GM10248 (cell line): ENCODE results near the gene ATF7.

ENCODE experiments used
- CTCF ChIA-PET: fragments of 300-600 bp; sonication (Branson Sonifier 250); formaldehyde crosslinking; extraction: SDS; loops from one replicate; lab custom pipeline; 2021; ENCODE audit warnings: antibody characterized with exemption; lab: Yijun Ruan, JAX
- POLR2A ChIA-PET: fragments of 350-650 bp; sonication (Branson Sonifier 250); formaldehyde crosslinking; extraction: SDS; loops from one replicate; lab custom pipeline; 2020; ENCODE audit warnings: antibody characterized with exemption; lab: Yijun Ruan, JAX
- DNase-seq: peaks from one replicate; pipeline ENCODE4 v3.0.0; 2012; ENCODE audit errors: extremely low spot score
- TF ChIP-seq, protein P1 (sequence below): IDR thresholded peaks from 2 replicates; pipeline ENCODE4 v1.5.1; 2012; ENCODE audit warnings: mild to moderate bottlenecking, low read depth; ENCODE audit errors: extremely low read depth, missing control alignments, control extremely low read depth

ATF7 gene

DNA sequence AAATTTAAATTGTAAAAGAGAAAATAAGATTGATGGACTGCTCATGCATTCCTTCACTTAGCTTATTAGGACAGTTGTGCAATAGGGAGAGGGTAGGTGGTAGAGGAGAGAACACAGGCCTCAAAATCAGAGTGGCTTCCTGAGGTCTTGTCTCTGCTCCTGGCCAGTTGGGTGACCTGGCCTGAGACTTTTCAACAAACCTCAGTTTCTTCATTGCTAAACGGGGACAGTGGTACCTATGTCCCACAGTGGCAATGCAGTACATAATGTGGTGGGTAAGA lies 129.5 kb downstream of the ATF7 start:
- TF ChIP-seq, protein P1, sequence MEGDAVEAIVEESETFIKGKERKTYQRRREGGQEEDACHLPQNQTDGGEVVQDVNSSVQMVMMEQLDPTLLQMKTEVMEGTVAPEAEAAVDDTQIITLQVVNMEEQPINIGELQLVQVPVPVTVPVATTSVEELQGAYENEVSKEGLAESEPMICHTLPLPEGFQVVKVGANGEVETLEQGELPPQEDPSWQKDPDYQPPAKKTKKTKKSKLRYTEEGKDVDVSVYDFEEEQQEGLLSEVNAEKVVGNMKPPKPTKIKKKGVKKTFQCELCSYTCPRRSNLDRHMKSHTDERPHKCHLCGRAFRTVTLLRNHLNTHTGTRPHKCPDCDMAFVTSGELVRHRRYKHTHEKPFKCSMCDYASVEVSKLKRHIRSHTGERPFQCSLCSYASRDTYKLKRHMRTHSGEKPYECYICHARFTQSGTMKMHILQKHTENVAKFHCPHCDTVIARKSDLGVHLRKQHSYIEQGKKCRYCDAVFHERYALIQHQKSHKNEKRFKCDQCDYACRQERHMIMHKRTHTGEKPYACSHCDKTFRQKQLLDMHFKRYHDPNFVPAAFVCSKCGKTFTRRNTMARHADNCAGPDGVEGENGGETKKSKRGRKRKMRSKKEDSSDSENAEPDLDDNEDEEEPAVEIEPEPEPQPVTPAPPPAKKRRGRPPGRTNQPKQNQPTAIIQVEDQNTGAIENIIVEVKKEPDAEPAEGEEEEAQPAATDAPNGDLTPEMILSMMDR: no peak
- no peak for DNase-seq
- ChIA-PET POLR2A (no interaction called here), CTCF (no interaction called here)

- CTCF ChIA-PET: interaction anchor here (3.1 to 5.5 kb wide), 2 partner anchors 13 kb away, joined by 13 to 23 read pairs; partner anchors contain the start of gene NPFF
- TF ChIP-seq, protein P1: no peak
- POLR2A ChIA-PET: no interaction called here
- DNase-seq: no peak
Observed at GRCh38 chr12:53495903-53496751, 130.1 kb downstream of the ATF7 start.

DNA sequence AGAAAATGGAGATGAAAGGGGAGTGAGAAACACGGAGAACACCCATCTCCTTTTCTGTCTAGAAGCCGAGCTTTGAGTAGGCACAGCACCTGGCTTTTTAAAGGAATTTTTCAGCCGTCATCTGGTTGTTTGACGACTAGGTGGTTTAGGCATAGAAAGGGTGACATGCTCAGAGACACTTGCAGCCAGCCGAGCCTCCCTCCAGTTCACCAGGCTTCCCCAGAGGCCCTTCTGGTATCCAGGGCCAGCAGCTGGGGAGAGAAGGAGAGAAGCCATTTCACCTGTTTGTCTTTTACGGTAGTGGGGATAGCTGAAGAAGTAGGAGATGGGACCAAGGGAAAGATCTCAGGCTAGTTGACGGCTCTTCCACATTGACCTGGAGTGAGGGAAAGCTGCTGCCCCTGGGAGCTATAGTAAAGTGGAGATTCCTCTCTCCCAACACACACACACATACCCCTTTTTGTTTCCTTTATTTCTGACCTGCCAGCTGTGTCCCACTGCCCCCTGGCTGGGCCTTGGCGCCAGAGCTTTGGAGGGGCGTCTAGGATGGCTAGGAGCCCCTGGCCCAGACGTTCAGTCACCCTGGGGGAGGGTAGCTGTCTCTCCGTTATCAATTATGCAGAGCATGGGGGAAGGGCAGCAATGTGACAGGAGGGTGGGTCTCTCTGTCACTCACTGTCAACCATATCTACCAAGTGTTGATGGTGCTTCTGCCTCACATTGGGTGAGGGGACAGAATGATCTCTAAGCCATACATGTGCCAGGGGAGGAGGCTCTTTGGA lies 132.4 kb downstream of the ATF7 start:
- CTCF ChIA-PET: interaction anchor here (1.0 to 5.5 kb wide), 5 partner anchors 11 to 172 kb away, joined by 3 to 23 read pairs (median 8); partner anchors contain the start of genes AAAS and NPFF
- TF ChIP-seq, protein P1: no peak
- DNase-seq: no peak
- POLR2A ChIA-PET: interaction anchor here (0.6 kb wide), 2 partner anchors 19 to 148 kb away, joined by 5 to 12 read pairs; no protein-coding TSS in a partner anchor

GRCh38 chr12:53492830-53493609 lies 133.2 kb downstream of the ATF7 start:
- ChIA-PET POLR2A (no interaction called here), CTCF (interaction anchor here (1.0 to 5.5 kb wide), 5 partner anchors 10 to 172 kb away, joined by 3 to 23 read pairs (median 8); partner anchors contain the start of genes AAAS and NPFF)
- DNase-seq: peak; percentile 93
- TF ChIP-seq, protein P1: no peak

DNA sequence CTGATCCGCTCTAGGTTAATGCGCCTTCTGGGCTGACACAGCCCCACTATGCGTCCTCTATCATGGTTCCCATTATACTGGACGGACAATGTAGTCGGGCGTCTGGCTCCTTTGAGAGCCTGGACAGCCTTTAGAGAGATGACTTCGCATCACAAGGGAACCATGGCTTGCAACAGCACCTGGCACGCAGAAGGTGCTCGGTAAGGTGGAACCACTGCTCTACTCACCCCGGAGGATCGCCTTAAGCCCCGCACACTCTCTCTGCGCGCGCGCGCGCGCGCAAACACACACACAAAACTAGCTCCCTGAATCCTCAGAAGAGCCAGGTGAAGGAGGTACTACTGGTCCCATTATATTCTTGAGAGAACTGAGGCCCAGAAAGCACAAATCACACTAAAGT lies 134.0 kb downstream of the ATF7 start:
- ChIA-PET CTCF (interaction anchor here (1.6 to 5.5 kb wide), 5 partner anchors 10 to 140 kb away, joined by 6 to 23 read pairs (median 9); partner anchors contain the start of gene NPFF), POLR2A (no interaction called here)
- TF ChIP-seq, protein P1: no peak
- DNase-seq: no peak

DNA sequence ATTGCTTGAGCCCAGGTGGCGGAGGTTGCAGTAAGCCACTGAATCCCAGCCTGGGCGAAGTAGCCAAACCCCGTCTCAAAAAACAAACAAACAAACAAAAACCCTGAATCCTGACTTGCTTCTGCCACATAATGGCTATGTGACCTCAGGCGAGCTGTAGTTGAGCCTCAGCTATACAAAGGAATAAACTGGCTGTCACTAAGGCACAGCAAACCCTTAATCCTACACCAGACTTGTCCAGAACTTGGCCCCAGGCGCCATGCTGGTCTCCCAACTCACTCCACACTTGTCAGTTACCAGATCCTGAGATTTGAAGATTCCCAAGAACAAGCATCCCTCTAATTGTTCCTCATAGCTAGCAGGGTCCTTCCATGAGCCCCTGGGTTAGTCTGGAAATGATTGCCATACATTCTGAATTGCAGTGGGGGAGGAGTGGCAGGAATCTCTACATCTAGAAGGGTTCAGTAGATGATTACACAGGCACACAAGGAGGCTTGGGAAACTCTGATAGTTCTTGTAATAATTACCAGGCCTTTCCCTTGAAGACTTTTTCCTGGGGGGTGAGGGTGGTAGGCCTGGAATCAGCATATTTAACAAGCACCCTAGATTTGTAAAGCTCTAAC lies 136.8 kb downstream of the ATF7 start:
- TF ChIP-seq, protein P1: no peak
- DNase-seq: no peak
- CTCF ChIA-PET: interaction anchor here (0.8 to 3.4 kb wide), 8 partner anchors 8 to 168 kb away, joined by 3 to 18 read pairs (median 3); partner anchors contain the start of genes AAAS and TARBP2
- POLR2A ChIA-PET: interaction anchor here (0.6 to 1.9 kb wide), 3 partner anchors 8 to 32 kb away, joined by 4 to 12 read pairs (median 8); no protein-coding TSS in a partner anchor
